Activated CD8-positive, alpha-beta memory T cell treated with anti-CD3 and anti-CD28 coated beads, Interleukin-2, amount 10 ng/mL, durations not matched to agents 7 days and 5 days (primary cell): ENCODE data around the gene BANK1. TPM values are rescaled to one million over a fixed set of nuclear protein-coding genes. Genes with fewer than 3 reads are reported as not detected.

Experiments used
- ATAC-seq: fragments of 150-1000 bp; cut with Tn5 transposase; one replicate; pipeline ENCODE4 v1.10.0; 2021; ENCODE audit warnings: moderate library complexity
- CTCF ChIA-PET: fragments of 350-600 bp; sonication (Branson Sonifier 250); formaldehyde crosslinking; loops from one replicate; lab custom pipeline; 2021; ENCODE audit warnings: antibody characterized with exemption; lab: Charles Lee
- DNase-seq: peaks from one replicate; pipeline ENCODE4 v3.0.0-alpha.2; 2020
- H3K27ac Mint-ChIP-seq: one replicate; pipeline ENCODE4 v1.8.0; 2021; ENCODE audit warnings: mild to moderate bottlenecking, mixed read lengths
- H3K27me3 Mint-ChIP-seq: one replicate; pipeline ENCODE4 v1.8.0; 2021; ENCODE audit warnings: mixed read lengths
- H3K36me3 Mint-ChIP-seq: one replicate; pipeline ENCODE4 v1.8.0; 2021; ENCODE audit warnings: mild to moderate bottlenecking, mixed read lengths
- H3K4me1 Mint-ChIP-seq: one replicate; pipeline ENCODE4 v1.8.0; 2021; ENCODE audit warnings: mixed read lengths
- H3K4me3 Mint-ChIP-seq: one replicate; pipeline ENCODE4 v1.8.0; 2021; ENCODE audit warnings: mild to moderate bottlenecking, moderate library complexity, mixed read lengths
- H3K9me3 Mint-ChIP-seq: one replicate; pipeline ENCODE4 v1.8.0; 2022; ENCODE audit warnings: low read depth, mixed read lengths
- total RNA-seq, 2 experiments: library from RNA; stranded (reverse); gene quantifications; one replicate each; pipeline ENCODE4 v1.2.3, GENCODE V29; 2021

Gene BANK1
- total RNA-seq, 2 experiments from 2014 or later: 0.23 TPM; not detected in 1

- Mint-ChIP-seq H3K36me3 (no peaks in the 10 kb centered on the region), H3K4me3 (no peak overlapping the region), H3K27me3 (peaks cover 10% of the 10 kb centered on the region), H3K9me3 (no peaks in the 10 kb centered on the region), H3K27ac (no peak overlapping the region), H3K4me1 (no peaks in the 10 kb centered on the region)
- CTCF ChIA-PET: no interaction called here
- no peak for ATAC-seq
- DNase-seq: no peak
These were observed 265.3 kb downstream of the BANK1 start for GRCh38 chr4:102055805-102056204.

GRCh38 chr4:102057122-102057521 is 266.6 kb downstream of the BANK1 start:
- Mint-ChIP-seq H3K27ac (no peak overlapping the region), H3K27me3 (peaks cover 6% of the 10 kb centered on the region), H3K4me3 (no peak overlapping the region), H3K9me3 (no peaks in the 10 kb centered on the region), H3K4me1 (no peaks in the 10 kb centered on the region), H3K36me3 (no peaks in the 10 kb centered on the region)
- no peak for ATAC-seq
- DNase-seq: no peak
- CTCF ChIA-PET: no interaction called here

GRCh38 chr4:102061133-102061532 is 270.6 kb downstream of the BANK1 start:
- no peaks in the 10 kb centered on the region for H3K27me3 Mint-ChIP-seq
- no peaks in the 10 kb centered on the region for H3K9me3 Mint-ChIP-seq
- CTCF ChIA-PET: interaction anchor here (1.3 kb wide), 1 partner anchor 12 kb away, joined by 4 read pairs; no protein-coding TSS in a partner anchor
- H3K4me1 Mint-ChIP-seq: no peaks in the 10 kb centered on the region
- DNase-seq: no peak
- no peak for ATAC-seq
- no peak overlapping the region for H3K27ac Mint-ChIP-seq
- no peak overlapping the region for H3K4me3 Mint-ChIP-seq
- no peaks in the 10 kb centered on the region for H3K36me3 Mint-ChIP-seq

- no peak for DNase-seq
- Mint-ChIP-seq H3K4me1 (no peaks in the 10 kb centered on the region), H3K9me3 (no peaks in the 10 kb centered on the region), H3K27ac (no peak overlapping the region), H3K27me3 (no peaks in the 10 kb centered on the region), H3K4me3 (no peak overlapping the region), H3K36me3 (no peaks in the 10 kb centered on the region)
- no peak for ATAC-seq
- CTCF ChIA-PET: no interaction called here
These were observed 274.4 kb downstream of the BANK1 start for GRCh38 chr4:102064747-102065442.

- Mint-ChIP-seq H3K36me3 (no peaks in the 10 kb centered on the region), H3K27ac (no peak overlapping the region), H3K4me1 (no peaks in the 10 kb centered on the region), H3K9me3 (no peaks in the 10 kb centered on the region), H3K4me3 (no peak overlapping the region), H3K27me3 (no peaks in the 10 kb centered on the region)
- ATAC-seq (no peak), DNase-seq (no peak)
- CTCF ChIA-PET: no interaction called here
These were observed 286.1 kb downstream of the BANK1 start for GRCh38 chr4:102076622-102077021.

GRCh38 chr4:102080184-102080583 is 289.7 kb downstream of the BANK1 start:
- no peak overlapping the region for H3K27ac Mint-ChIP-seq
- no peak overlapping the region for H3K4me3 Mint-ChIP-seq
- H3K27me3 Mint-ChIP-seq: no peaks in the 10 kb centered on the region
- H3K36me3 Mint-ChIP-seq: no peaks in the 10 kb centered on the region
- no peaks in the 10 kb centered on the region for H3K4me1 Mint-ChIP-seq
- CTCF ChIA-PET: interaction anchor here (1.2 kb wide), 1 partner anchor 14 kb away, joined by 3 read pairs; no protein-coding TSS in a partner anchor
- DNase-seq (no peak), ATAC-seq (no peak)
- H3K9me3 Mint-ChIP-seq: no peaks in the 10 kb centered on the region

- H3K4me1 Mint-ChIP-seq: no peaks in the 10 kb centered on the region
- H3K36me3 Mint-ChIP-seq: no peaks in the 10 kb centered on the region
- H3K9me3 Mint-ChIP-seq: no peaks in the 10 kb centered on the region
- DNase-seq (no peak), ATAC-seq (no peak)
- H3K4me3 Mint-ChIP-seq: no peak overlapping the region
- no peak overlapping the region for H3K27ac Mint-ChIP-seq
- H3K27me3 Mint-ChIP-seq: no peaks in the 10 kb centered on the region
- CTCF ChIA-PET: no interaction called here
These were observed 299.5 kb downstream of the BANK1 start for GRCh38 chr4:102089850-102090621.

- Mint-ChIP-seq H3K4me1 (no peaks in the 10 kb centered on the region), H3K9me3 (no peaks in the 10 kb centered on the region), H3K4me3 (no peak overlapping the region), H3K27ac (no peak overlapping the region), H3K36me3 (no peaks in the 10 kb centered on the region), H3K27me3 (no peaks in the 10 kb centered on the region)
- CTCF ChIA-PET: no interaction called here
- ATAC-seq (no peak), DNase-seq (no peak)
These were observed 301.1 kb downstream of the BANK1 start for GRCh38 chr4:102091656-102092055.

- no peak for ATAC-seq
- H3K4me3 Mint-ChIP-seq: no peak overlapping the region
- DNase-seq: no peak
- no peaks in the 10 kb centered on the region for H3K36me3 Mint-ChIP-seq
- CTCF ChIA-PET: interaction anchor here (1.2 kb wide), 1 partner anchor 14 kb away, joined by 3 read pairs; no protein-coding TSS in a partner anchor
- H3K4me1 Mint-ChIP-seq: no peaks in the 10 kb centered on the region
- no peaks in the 10 kb centered on the region for H3K27me3 Mint-ChIP-seq
- no peak overlapping the region for H3K27ac Mint-ChIP-seq
- no peaks in the 10 kb centered on the region for H3K9me3 Mint-ChIP-seq
These were observed 304.0 kb downstream of the BANK1 start for GRCh38 chr4:102094481-102094880.

- Mint-ChIP-seq H3K4me3 (no peak overlapping the region), H3K27ac (no peak overlapping the region), H3K9me3 (peaks cover 7% of the 10 kb centered on the region), H3K4me1 (no peaks in the 10 kb centered on the region), H3K27me3 (no peaks in the 10 kb centered on the region), H3K36me3 (no peaks in the 10 kb centered on the region)
- DNase-seq (no peak), ATAC-seq (no peak)
- CTCF ChIA-PET: no interaction called here
These were observed 312.8 kb downstream of the BANK1 start for GRCh38 chr4:102103368-102103767.

- ATAC-seq (no peak), DNase-seq (no peak)
- CTCF ChIA-PET: no interaction called here
- H3K9me3 Mint-ChIP-seq: peaks cover 7% of the 10 kb centered on the region
- no peaks in the 10 kb centered on the region for H3K4me1 Mint-ChIP-seq
- no peak overlapping the region for H3K27ac Mint-ChIP-seq
- no peak overlapping the region for H3K4me3 Mint-ChIP-seq
- H3K27me3 Mint-ChIP-seq: no peaks in the 10 kb centered on the region
- H3K36me3 Mint-ChIP-seq: no peaks in the 10 kb centered on the region
These were observed 313.7 kb downstream of the BANK1 start for GRCh38 chr4:102104278-102104677.

- ATAC-seq: no peak
- peaks cover 7% of the 10 kb centered on the region for H3K9me3 Mint-ChIP-seq
These were observed 315.5 kb downstream of the BANK1 start for GRCh38 chr4:102105983-102106382.

GRCh38 chr4:102114118-102114630 is 323.6 kb downstream of the BANK1 start:
- DNase-seq (no peak), ATAC-seq (no peak)
- Mint-ChIP-seq H3K27me3 (no peaks in the 10 kb centered on the region), H3K36me3 (no peaks in the 10 kb centered on the region), H3K4me1 (no peaks in the 10 kb centered on the region), H3K4me3 (no peak overlapping the region), H3K27ac (no peak overlapping the region), H3K9me3 (no peaks in the 10 kb centered on the region)
- CTCF ChIA-PET: interaction anchor here (0.6 kb wide), 1 partner anchor 317 kb away, joined by 4 read pairs; no protein-coding TSS in a partner anchor

More at GRCh38 chr4:102105983-102106382, 315.5 kb downstream of the BANK1 start:
- DNase-seq: no peak
- no peaks in the 10 kb centered on the region for H3K27me3 Mint-ChIP-seq
- no peak overlapping the region for H3K27ac Mint-ChIP-seq
- no peaks in the 10 kb centered on the region for H3K36me3 Mint-ChIP-seq
- no peaks in the 10 kb centered on the region for H3K4me1 Mint-ChIP-seq
- CTCF ChIA-PET: no interaction called here
- no peak overlapping the region for H3K4me3 Mint-ChIP-seq

- no peaks in the 10 kb centered on the region for H3K4me1 Mint-ChIP-seq
- ATAC-seq (no peak), DNase-seq (no peak)
- no peak overlapping the region for H3K27ac Mint-ChIP-seq
- CTCF ChIA-PET: no interaction called here
- no peaks in the 10 kb centered on the region for H3K27me3 Mint-ChIP-seq
- no peak overlapping the region for H3K4me3 Mint-ChIP-seq
- H3K9me3 Mint-ChIP-seq: no peaks in the 10 kb centered on the region
- H3K36me3 Mint-ChIP-seq: no peaks in the 10 kb centered on the region
These were observed 325.6 kb downstream of the BANK1 start for GRCh38 chr4:102116121-102116520.
